ENCODE results near the gene S100A4. TPM values are rescaled to one million over a fixed set of nuclear protein-coding genes. Genes with fewer than 3 reads are reported as not detected.

Gene S100A4
- total RNA-seq, 1 donor = 63.0 TPM

DNA sequence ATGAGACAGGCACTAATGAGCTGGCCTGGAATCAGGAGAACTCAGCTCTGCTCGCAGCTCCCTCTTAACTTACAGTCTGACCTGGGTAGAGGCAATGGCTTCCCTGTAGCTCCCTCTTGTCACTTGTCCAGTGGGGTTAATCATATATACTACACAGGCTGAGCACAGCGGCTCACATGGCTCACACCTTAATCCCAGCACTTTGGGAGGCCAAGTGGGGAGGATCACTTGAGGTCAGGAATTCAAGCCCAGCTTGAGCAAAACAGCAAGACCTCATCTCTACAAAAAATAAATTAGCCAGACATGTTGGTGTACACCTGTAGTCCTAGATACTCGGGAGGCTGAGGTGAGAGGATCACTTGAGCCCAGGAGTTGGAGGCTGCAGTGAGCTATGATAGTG lies 14.0 kb downstream of the S100A4 start:
- Histone ChIP-seq H3K4me1 (ENCODE audit: insufficient read depth, low read length) (peaks cover 38% of the 10 kb centered on the region), H3K79me2 (ENCODE audit: insufficient read depth, low read length) (peaks cover 19% of the 10 kb centered on the region), H3K4me3 (ENCODE audit: insufficient read depth, low read length) (no peak overlapping the region), H3K36me3 (ENCODE audit: insufficient read depth, low read length) (peaks cover 4% of the 10 kb centered on the region), H4K20me1 (ENCODE audit: insufficient read depth, low read length) (peaks cover 8% of the 10 kb centered on the region), H3K27me3 (ENCODE audit: insufficient read depth, low read length) (no peaks in the 10 kb centered on the region), H3K27ac (ENCODE audit: low read depth, low read length) (no peak overlapping the region), H2AFZ (ENCODE audit: low read length) (no peak overlapping the region), H3K9me3 (ENCODE audit: low read depth, low read length) (no peaks in the 10 kb centered on the region), H3K4me2 (ENCODE audit: insufficient read depth, low read length) (no peak overlapping the region)
- no peak for DNase-seq (ENCODE audit: insufficient read length, low spot score, missing footprints)
- TF ChIP-seq, protein P1, sequence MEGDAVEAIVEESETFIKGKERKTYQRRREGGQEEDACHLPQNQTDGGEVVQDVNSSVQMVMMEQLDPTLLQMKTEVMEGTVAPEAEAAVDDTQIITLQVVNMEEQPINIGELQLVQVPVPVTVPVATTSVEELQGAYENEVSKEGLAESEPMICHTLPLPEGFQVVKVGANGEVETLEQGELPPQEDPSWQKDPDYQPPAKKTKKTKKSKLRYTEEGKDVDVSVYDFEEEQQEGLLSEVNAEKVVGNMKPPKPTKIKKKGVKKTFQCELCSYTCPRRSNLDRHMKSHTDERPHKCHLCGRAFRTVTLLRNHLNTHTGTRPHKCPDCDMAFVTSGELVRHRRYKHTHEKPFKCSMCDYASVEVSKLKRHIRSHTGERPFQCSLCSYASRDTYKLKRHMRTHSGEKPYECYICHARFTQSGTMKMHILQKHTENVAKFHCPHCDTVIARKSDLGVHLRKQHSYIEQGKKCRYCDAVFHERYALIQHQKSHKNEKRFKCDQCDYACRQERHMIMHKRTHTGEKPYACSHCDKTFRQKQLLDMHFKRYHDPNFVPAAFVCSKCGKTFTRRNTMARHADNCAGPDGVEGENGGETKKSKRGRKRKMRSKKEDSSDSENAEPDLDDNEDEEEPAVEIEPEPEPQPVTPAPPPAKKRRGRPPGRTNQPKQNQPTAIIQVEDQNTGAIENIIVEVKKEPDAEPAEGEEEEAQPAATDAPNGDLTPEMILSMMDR (IDR thresholded peaks at IDR 0.05; ENCODE audit: extremely low read depth, low read depth, low read length) = no peak

DNA sequence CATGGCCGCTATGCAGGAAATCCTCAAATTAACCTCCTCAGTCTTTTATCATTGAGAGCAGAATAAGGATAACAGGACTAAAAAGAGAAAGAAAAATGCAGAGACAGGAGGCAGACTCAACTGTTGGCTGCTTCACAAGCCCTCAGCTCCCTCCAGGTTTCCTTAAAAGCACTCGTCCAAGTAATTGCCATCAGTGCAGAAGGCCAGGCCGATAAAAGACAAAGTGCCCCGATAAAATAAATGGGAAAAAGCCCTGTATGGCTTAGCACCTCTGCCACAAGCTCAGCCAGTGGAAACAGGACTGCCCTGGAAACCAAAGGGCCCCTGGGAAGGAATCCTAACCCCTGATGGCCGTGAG lies 17.9 kb downstream of the S100A4 start:
- no peaks in the 10 kb centered on the region for H3K9me3 ChIP-seq (ENCODE audit: low read depth, low read length)
- no peaks in the 10 kb centered on the region for H4K20me1 ChIP-seq (ENCODE audit: insufficient read depth, low read length)
- no peaks in the 10 kb centered on the region for H3K27me3 ChIP-seq (ENCODE audit: insufficient read depth, low read length)
- H3K27ac ChIP-seq (ENCODE audit: low read depth, low read length) = no peak overlapping the region
- H2AFZ ChIP-seq (ENCODE audit: low read length) = no peak overlapping the region
- TF ChIP-seq, protein P1 (IDR thresholded peaks at IDR 0.05; ENCODE audit: extremely low read depth, low read depth, low read length) = no peak
- peaks cover 4% of the 10 kb centered on the region for H3K4me1 ChIP-seq (ENCODE audit: insufficient read depth, low read length)
- H3K4me2 ChIP-seq (ENCODE audit: insufficient read depth, low read length) = no peak overlapping the region
- H3K36me3 ChIP-seq (ENCODE audit: insufficient read depth, low read length) = no peaks in the 10 kb centered on the region
- no peak overlapping the region for H3K4me3 ChIP-seq (ENCODE audit: insufficient read depth, low read length)
- H3K79me2 ChIP-seq (ENCODE audit: insufficient read depth, low read length) = no peaks in the 10 kb centered on the region
- DNase-seq (ENCODE audit: insufficient read length, low spot score, missing footprints) = no peak

DNA sequence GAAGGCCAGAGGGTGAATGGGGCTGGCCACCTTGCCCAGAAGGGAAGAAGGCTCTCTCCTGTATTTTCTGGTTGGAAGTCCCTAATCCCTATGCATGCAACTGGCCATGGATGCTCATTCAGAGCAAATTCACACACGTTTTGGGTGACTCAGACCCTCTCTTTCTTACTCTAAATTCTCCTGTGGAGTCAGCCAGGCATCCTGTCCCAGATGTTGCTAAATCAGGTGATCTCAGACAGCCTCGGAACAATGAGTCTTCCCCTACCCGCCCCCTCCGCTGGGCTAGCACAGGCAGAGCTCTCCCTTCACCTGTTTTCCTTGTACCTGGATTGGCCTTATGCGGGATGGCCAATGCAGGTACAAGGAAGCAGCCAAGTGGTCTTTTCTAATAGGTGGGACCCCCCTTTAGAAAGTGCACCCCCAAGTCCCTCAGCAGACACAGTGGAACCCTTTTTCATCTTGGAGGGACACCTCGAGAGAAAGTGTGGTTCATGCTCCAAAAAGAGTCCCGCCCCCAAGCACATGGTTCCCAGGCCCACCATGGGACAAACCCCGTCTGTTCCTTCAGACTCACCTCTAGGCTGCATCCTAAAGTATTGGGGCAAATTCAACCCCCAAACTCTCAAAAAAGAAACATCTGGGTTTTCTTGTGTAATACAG lies 18.5 kb downstream of the S100A4 start:
- TF ChIP-seq, protein P1 (IDR thresholded peaks at IDR 0.05; ENCODE audit: extremely low read depth, low read depth, low read length) = no peak
- Histone ChIP-seq H3K4me1 (ENCODE audit: insufficient read depth, low read length) (peaks cover 2% of the 10 kb centered on the region), H3K4me2 (ENCODE audit: insufficient read depth, low read length) (no peak overlapping the region), H3K36me3 (ENCODE audit: insufficient read depth, low read length) (no peaks in the 10 kb centered on the region), H3K27me3 (ENCODE audit: insufficient read depth, low read length) (no peaks in the 10 kb centered on the region), H2AFZ (ENCODE audit: low read length) (no peak overlapping the region), H3K79me2 (ENCODE audit: insufficient read depth, low read length) (no peaks in the 10 kb centered on the region), H3K27ac (ENCODE audit: low read depth, low read length) (no peak overlapping the region), H4K20me1 (ENCODE audit: insufficient read depth, low read length) (no peaks in the 10 kb centered on the region), H3K9me3 (ENCODE audit: low read depth, low read length) (no peaks in the 10 kb centered on the region), H3K4me3 (ENCODE audit: insufficient read depth, low read length) (no peak overlapping the region)
- DNase-seq (ENCODE audit: insufficient read length, low spot score, missing footprints) = no peak

DNA sequence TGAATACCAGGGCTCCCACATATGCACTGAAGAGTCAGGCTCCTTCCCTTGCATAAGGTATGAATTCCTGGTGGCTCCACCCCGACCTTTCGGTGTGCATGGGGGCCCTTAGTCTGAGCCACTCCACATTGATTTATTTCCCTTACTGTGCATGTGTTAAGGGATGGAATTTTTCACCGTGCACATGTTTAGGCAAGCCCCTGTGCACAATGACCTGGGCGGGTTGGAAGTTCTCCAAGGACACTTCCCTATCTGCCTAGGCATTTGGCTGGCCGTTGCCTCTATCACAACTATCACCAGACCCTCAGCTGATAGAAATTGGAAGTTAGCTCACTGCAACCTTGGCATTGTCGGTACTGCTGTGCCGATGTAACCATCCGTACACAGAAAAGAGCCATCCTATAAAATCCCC lies 19.5 kb downstream of the S100A4 start:
- Histone ChIP-seq H2AFZ (ENCODE audit: low read length) (no peak overlapping the region), H4K20me1 (ENCODE audit: insufficient read depth, low read length) (no peaks in the 10 kb centered on the region), H3K4me3 (ENCODE audit: insufficient read depth, low read length) (no peak overlapping the region), H3K27me3 (ENCODE audit: insufficient read depth, low read length) (no peaks in the 10 kb centered on the region), H3K79me2 (ENCODE audit: insufficient read depth, low read length) (no peaks in the 10 kb centered on the region), H3K27ac (ENCODE audit: low read depth, low read length) (no peak overlapping the region), H3K4me2 (ENCODE audit: insufficient read depth, low read length) (no peak overlapping the region), H3K36me3 (ENCODE audit: insufficient read depth, low read length) (no peaks in the 10 kb centered on the region), H3K9me3 (ENCODE audit: low read depth, low read length) (no peaks in the 10 kb centered on the region), H3K4me1 (ENCODE audit: insufficient read depth, low read length) (peaks cover 2% of the 10 kb centered on the region)
- TF ChIP-seq, protein P1 (IDR thresholded peaks at IDR 0.05; ENCODE audit: extremely low read depth, low read depth, low read length) = no peak
- no peak for DNase-seq (ENCODE audit: insufficient read length, low spot score, missing footprints)
